HCT116 (cell line): ENCODE measurements around the gene SLC7A9. TPM values are rescaled to one million over a fixed set of nuclear protein-coding genes. Genes with fewer than 3 reads are reported as not detected.

Source experiments
- ATAC-seq: fragments of 200-7000 bp; cut with Tn5 transposase; 2 replicates; pipeline ENCODE4 v1.9.1; 2020; ENCODE audit warnings: mild to moderate bottlenecking, moderate library complexity
- BruUV-seq: library from RNA; stranded (reverse); fragments of 400-500 nt; replicated peaks from 2 replicates; lab custom pipeline; 2021; lab: Mats Ljungman, UMichigan
- CTCF ChIA-PET: fragments of 300-600 bp; sonication (Branson Sonifier 250); formaldehyde crosslinking; loops from one replicate; lab custom pipeline; 2021; ENCODE audit warnings: antibody characterized with exemption; lab: Charles Lee
- POLR2A ChIA-PET: fragments of 300-600, 350-600 bp; sonication (Branson Sonifier 250); formaldehyde crosslinking; loops from one replicate; lab custom pipeline; 2021; ENCODE audit warnings: antibody characterized with exemption; lab: Charles Lee
- RAD21 ChIA-PET, 2 experiments: fragments of 300-600 bp; sonication (Branson Sonifier 250); formaldehyde crosslinking; loops; one replicate each; lab custom pipeline; 2023; ENCODE audit warnings: low total read pairs in 2 of 2; ENCODE audit not compliant: uncharacterized antibody in 2 of 2, unreplicated experiment in 2 of 2, low non-redundant PET in 1 of 2; lab: Charles Lee
- DNase-seq: peaks from one replicate; pipeline ENCODE4 v3.0.0-alpha.2; 2010; ENCODE audit warnings: low read depth, low spot score
- H2AFZ ChIP-seq: fragments of 200-600 bp; shearing (Covaris generic), sonication (generic); 2 replicates; pipeline ENCODE4 v1.6.1; 2017; ENCODE audit warnings: low read depth, mixed run types, mixed read lengths, antibody characterized with exemption, low read length; ENCODE audit not compliant: poor library complexity, severe bottlenecking
- H3K27ac ChIP-seq: 2 replicates; pipeline ENCODE4 v1.5.1; 2012; ENCODE audit warnings: low read depth, low read length
- H3K27me3 ChIP-seq: fragments of 200-600 bp; sonication (generic); 2 replicates; pipeline ENCODE4 v1.6.1; 2016; ENCODE audit warnings: mixed run types, low read length, mixed read lengths; ENCODE audit not compliant: insufficient read depth
- H3K36me3 ChIP-seq, 2 experiments: fragments of 200-500 bp in 1 of 2; fragments of 200-600 bp in 1 of 2; sonication (Bioruptor generic) in 1 of 2; sonication (generic) in 1 of 2; 2 replicates each; pipeline versions ENCODE4 v1.5.1 to v1.6.1; 2014 to 2016; ENCODE audit warnings: low read length in 2 of 2, inconsistent platforms in 1 of 2, mixed read lengths in 1 of 2, mixed run types in 1 of 2; ENCODE audit not compliant: insufficient read depth in 2 of 2, control insufficient read depth in 1 of 2
- H3K4me1 ChIP-seq, 2 experiments: fragments of 200-600 bp in 1 of 2; sonication (generic) in 1 of 2; 2 replicates each; pipeline versions ENCODE4 v1.5.1 to v1.6.1; 2012 to 2017; ENCODE audit warnings: low read length in 2 of 2, inconsistent platforms in 1 of 2, mild to moderate bottlenecking in 1 of 2, mixed read lengths in 1 of 2, mixed run types in 1 of 2, moderate library complexity in 1 of 2; ENCODE audit not compliant: insufficient read depth in 2 of 2, control insufficient read depth in 1 of 2
- H3K4me2 ChIP-seq: fragments of 200-600 bp; sonication (generic); 2 replicates; pipeline ENCODE4 v1.6.1; 2017; ENCODE audit warnings: mixed run types, low read length, mixed read lengths
- H3K4me3 ChIP-seq, 2 experiments: fragments of 200-600 bp in 1 of 2; sonication (generic) in 1 of 2; replicated peaks in 1 of 2; 2 replicates each; pipeline ENCODE4 v1.5.1; 2011 to 2016; ENCODE audit warnings: low read length in 2 of 2, control low read depth in 1 of 2, low read depth in 1 of 2, mild to moderate bottlenecking in 1 of 2, mixed read lengths in 1 of 2, mixed run types in 1 of 2
- H3K79me2 ChIP-seq: fragments of 200-600 bp; sonication (generic); 2 replicates; pipeline ENCODE4 v1.6.1; 2017; ENCODE audit warnings: mild to moderate bottlenecking, mixed run types, low read length, moderate library complexity, mixed read lengths; ENCODE audit not compliant: insufficient read depth
- H3K9ac ChIP-seq: fragments of 200-600 bp; sonication (generic); 2 replicates; pipeline ENCODE4 v1.6.1; 2016; ENCODE audit warnings: low read length, mixed read lengths
- H3K9me2 ChIP-seq: fragments of 200-600 bp; sonication (generic), shearing (Covaris generic); 2 replicates; pipeline ENCODE4 v1.6.1; 2017; ENCODE audit warnings: mixed run types, mild to moderate bottlenecking, moderate library complexity; ENCODE audit not compliant: insufficient read depth
- H3K9me3 ChIP-seq, 2 experiments: fragments of 200-500 bp in 1 of 2; fragments of 200-600 bp in 1 of 2; sonication (Bioruptor generic) in 1 of 2; sonication (generic) in 1 of 2; 2 replicates each; pipeline ENCODE4 v1.6.1; 2014 to 2017; ENCODE audit warnings: low read length in 2 of 2, mixed read lengths in 2 of 2, inconsistent platforms in 1 of 2, low read depth in 1 of 2, mild to moderate bottlenecking in 1 of 2, mixed run types in 1 of 2, moderate library complexity in 1 of 2; ENCODE audit not compliant: control insufficient read depth in 1 of 2, insufficient read depth in 1 of 2
- H4K20me1 ChIP-seq: fragments of 200-600 bp; sonication (generic), shearing (Covaris generic); 2 replicates; pipeline ENCODE4 v1.6.1; 2017; ENCODE audit warnings: mixed run types, mild to moderate bottlenecking, moderate library complexity; ENCODE audit not compliant: insufficient read depth
- CBX3 ChIP-seq: IDR thresholded peaks from 2 replicates; pipeline ENCODE4 v1.6.1; 2012; ENCODE audit warnings: low read depth
- CEBPB ChIP-seq: IDR thresholded peaks from 2 replicates; pipeline ENCODE4 v1.6.1; 2012; ENCODE audit warnings: low read depth
- CTCF ChIP-seq, 3 experiments: fragments of 200-600 bp in 1 of 3; sonication (generic) in 1 of 3; IDR thresholded peaks in 2 of 3; conservative IDR thresholded peaks in 1 of 3; 2 replicates each; pipeline ENCODE4 v1.5.1; 2012 to 2017; ENCODE audit warnings: low read depth in 2 of 3, low read length in 2 of 3, antibody characterized with exemption in 1 of 3, borderline replicate concordance in 1 of 3, control low read depth in 1 of 3, mild to moderate bottlenecking in 1 of 3, mixed read lengths in 1 of 3, mixed run types in 1 of 3, moderate library complexity in 1 of 3; ENCODE audit not compliant: insufficient read depth in 1 of 3
- EGR1 ChIP-seq: IDR thresholded peaks from 2 replicates; pipeline ENCODE4 v1.6.1; 2012; ENCODE audit warnings: low read depth
- ELF1 ChIP-seq: IDR thresholded peaks from 2 replicates; pipeline ENCODE4 v1.6.1; 2012; ENCODE audit warnings: low read depth, borderline replicate concordance
- EZH2 ChIP-seq: fragments of 200-600 bp; sonication (generic); IDR thresholded peaks from 2 replicates; pipeline ENCODE4 v1.6.1; 2017; ENCODE audit warnings: antibody characterized with exemption, mixed run types
- EZH2phosphoT487 ChIP-seq: fragments of 200-600 bp; IDR thresholded peaks from 2 replicates; pipeline ENCODE4 v1.6.1; 2018; ENCODE audit warnings: antibody characterized with exemption, borderline replicate concordance
- JUND ChIP-seq: IDR thresholded peaks from 2 replicates; pipeline ENCODE4 v1.6.1; 2012
- MAX ChIP-seq: IDR thresholded peaks from 2 replicates; pipeline ENCODE4 v1.6.1; 2012
- SIN3A ChIP-seq: IDR thresholded peaks from 2 replicates; pipeline ENCODE4 v1.6.1; 2012; ENCODE audit warnings: low read depth
- TCF7L2 ChIP-seq: IDR thresholded peaks from 2 replicates; pipeline ENCODE4 v1.7.0; 2011; ENCODE audit warnings: borderline replicate concordance, inconsistent platforms; ENCODE audit not compliant: insufficient read depth, insufficient read length; ENCODE audit errors: extremely low read depth
- YY1 ChIP-seq: IDR thresholded peaks from 2 replicates; pipeline ENCODE4 v1.6.1; 2011; ENCODE audit warnings: low read length, low read depth, moderate library complexity, mild to moderate bottlenecking; ENCODE audit not compliant: insufficient replicate concordance; ENCODE audit errors: extremely low read depth
- ZBTB33 ChIP-seq: IDR thresholded peaks from 2 replicates; pipeline ENCODE4 v1.6.1; 2011; ENCODE audit warnings: mild to moderate bottlenecking, low read length, moderate library complexity; ENCODE audit not compliant: insufficient replicate concordance; ENCODE audit errors: extremely low read depth
- ZFX ChIP-seq: fragments of 450-650 bp; IDR thresholded peaks from 2 replicates; pipeline ENCODE4 v1.6.1; 2017
- ZNF274 ChIP-seq: fragments of 200-500 bp; sonication (Bioruptor generic); IDR thresholded peaks from 2 replicates; pipeline ENCODE4 v1.6.1; 2014; ENCODE audit warnings: mild to moderate bottlenecking, low read depth, low read length, inconsistent platforms
- intact Hi-C: fragments of 100-400 bp; cut with micrococcal nuclease; formaldehyde crosslinking; loops from 2 replicates; pipeline ENCODE4 v1.10.0; 2022
- total RNA-seq: library from RNA; stranded (reverse); gene quantifications from one replicate; pipeline ENCODE4 v1.2.1, GENCODE V29; 2021; ENCODE audit not compliant: unreplicated experiment

Gene SLC7A9
- total RNA-seq, 1 experiment from 2014 or later: 0.42 TPM

- no peaks in the 10 kb centered on the region for H4K20me1 ChIP-seq
- no peaks in the 10 kb centered on the region for H3K36me3 ChIP-seq
- H2AFZ ChIP-seq: no peak overlapping the region
- TF ChIP-seq ZFX (no peak), CBX3 (no peak), CTCF (IDR thresholded peaks at IDR 0.05 in 2 of 3, conservative IDR thresholded peaks at IDR 0.05 in 1 of 3; ENCODE audit: borderline replicate concordance in 1 of 3, insufficient read depth in 1 of 3, low read depth in 2 of 3, low read length in 2 of 3) (no peak), ZNF274 (no peak), SIN3A (no peak), YY1 (no peak), ELF1 (no peak), JUND (no peak)
- no peak overlapping the region for H3K27ac ChIP-seq
- ChIA-PET RAD21 (no interaction called here), CTCF (no interaction called here), POLR2A (no interaction called here)
- H3K4me2 ChIP-seq: no peak overlapping the region
- intact Hi-C loops: no loop called here
- no peak overlapping the region for H3K4me3 ChIP-seq
- no TSS peak for BruUV-seq
- H3K9ac ChIP-seq: no peak overlapping the region
- H3K4me1 ChIP-seq: no peaks in the 10 kb centered on the region
- H3K79me2 ChIP-seq: no peaks in the 10 kb centered on the region
- no peaks in the 10 kb centered on the region for H3K9me3 ChIP-seq
- no peak for ATAC-seq
- H3K9me2 ChIP-seq: no peaks in the 10 kb centered on the region
- no peaks in the 10 kb centered on the region for H3K27me3 ChIP-seq
- no peak for DNase-seq
Observed at GRCh38 chr19:32814624-32815023, 54.9 kb downstream of the SLC7A9 start.

GRCh38 chr19:32813862-32814425, 55.6 kb downstream of the SLC7A9 start:
- intact Hi-C loops: no loop called here
- Histone ChIP-seq H3K4me3 (no peak overlapping the region), H3K4me2 (peak overlapping the region; percentile 30), H3K9ac (no peak overlapping the region), H3K27ac (no peak overlapping the region), H3K9me3 (no peaks in the 10 kb centered on the region), H3K79me2 (no peaks in the 10 kb centered on the region), H2AFZ (peak overlapping the region; percentile 13), H3K36me3 (no peaks in the 10 kb centered on the region), H3K9me2 (no peaks in the 10 kb centered on the region), H3K27me3 (no peaks in the 10 kb centered on the region), H4K20me1 (no peaks in the 10 kb centered on the region), H3K4me1 (no peaks in the 10 kb centered on the region)
- POLR2A ChIA-PET: no interaction called here
- BruUV-seq: no TSS peak
- CTCF ChIA-PET: no interaction called here
- DNase-seq (no peak), ATAC-seq (0 out of 2 replicates have a peak, but pooled peaks have one; percentile 53)
- RAD21 ChIA-PET: no interaction called here
- TF ChIP-seq MAX (no peak), ZBTB33 (no peak), EZH2 (no peak), CEBPB (no peak), EZH2phosphoT487 (no peak), SIN3A (no peak), ZNF274 (no peak), EGR1 (no peak), ZFX (no peak), TCF7L2 (no peak), JUND (no peak)
